ENCODE measurements around the gene ARID4B.
A peak's percentile ranks its signal among the peaks of the same experiment; 100 is the strongest.
"Not testable (repeated sequence)": the region's sequence is repeated elsewhere in the genome, so short reads cannot be mapped to it uniquely, and the experiment has no call there.

The ARID4B gene

DNA sequence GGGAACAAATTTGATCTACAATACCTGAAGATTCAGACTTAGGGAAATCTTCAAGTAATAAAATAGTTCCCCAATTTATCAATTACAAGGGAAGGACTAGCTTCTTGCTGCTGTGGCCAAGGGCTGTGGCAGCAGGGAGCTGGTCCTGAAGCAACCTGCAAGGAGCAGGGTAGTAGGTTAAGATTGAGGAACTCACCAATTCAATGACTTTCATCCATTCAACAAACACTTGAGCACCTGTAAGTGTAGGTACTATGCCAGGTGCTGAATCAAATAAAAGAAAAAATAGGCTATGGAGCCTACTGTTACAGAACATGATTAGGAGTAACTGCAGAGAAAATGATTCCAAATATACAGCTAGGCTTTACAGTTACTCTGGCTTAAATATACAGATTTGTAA is 102.7 kb downstream of the ARID4B start:
- no peak for DNase-seq (ENCODE audit: low read depth, low spot score)

- no peak for DNase-seq (ENCODE audit: low read depth, low spot score)
Measured at GRCh38 chr1:235221653-235222375, 106.2 kb downstream of the ARID4B start.

DNA sequence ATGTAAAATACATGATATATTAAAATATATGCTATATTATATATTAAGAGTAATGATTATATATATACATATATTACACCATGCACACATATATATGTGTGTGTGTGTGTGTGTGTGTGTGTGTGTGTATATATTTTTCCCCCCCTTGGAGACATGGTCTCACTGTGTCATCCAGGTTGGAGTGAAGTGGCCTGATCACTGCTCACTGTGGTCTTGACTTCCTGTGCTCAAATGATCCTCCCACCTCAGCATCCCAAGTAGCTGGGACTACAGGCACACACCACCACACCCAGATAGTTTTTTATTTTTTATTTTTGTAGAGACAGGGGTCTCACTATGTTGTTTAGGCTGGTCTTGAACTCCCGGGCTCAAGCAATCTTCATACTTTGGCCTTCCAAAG is 112.5 kb downstream of the ARID4B start:
- no peak for DNase-seq (ENCODE audit: low read depth, low spot score)

GRCh38 chr1:235214962-235215361 is 113.0 kb downstream of the ARID4B start:
- DNase-seq (ENCODE audit: low read depth, low spot score), result not testable (repeated sequence)

DNA sequence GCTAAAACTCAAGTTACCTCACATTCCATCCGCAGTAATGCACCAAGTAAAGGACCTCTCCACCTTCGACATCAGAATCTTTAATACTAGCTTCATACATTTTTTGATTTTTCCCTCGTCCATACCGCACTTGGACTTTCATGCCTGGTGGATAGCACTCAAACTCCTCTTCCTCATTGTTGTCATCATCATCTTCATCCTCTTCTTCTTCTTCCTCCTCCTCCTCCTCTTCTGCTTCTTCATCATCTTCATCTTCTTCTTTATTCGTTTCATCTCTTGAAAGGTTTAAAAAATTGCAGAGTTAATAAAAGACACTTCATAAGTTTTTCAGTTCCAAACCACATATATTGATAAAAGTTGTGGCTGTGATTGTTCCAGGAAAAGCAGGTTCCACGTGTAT is 114.2 kb downstream of the ARID4B start:
- no peak for DNase-seq (ENCODE audit: low read depth, low spot score)

- DNase-seq (ENCODE audit: low read depth, low spot score), result no peak
Measured at GRCh38 chr1:235211517-235211916, 116.5 kb downstream of the ARID4B start.

DNA sequence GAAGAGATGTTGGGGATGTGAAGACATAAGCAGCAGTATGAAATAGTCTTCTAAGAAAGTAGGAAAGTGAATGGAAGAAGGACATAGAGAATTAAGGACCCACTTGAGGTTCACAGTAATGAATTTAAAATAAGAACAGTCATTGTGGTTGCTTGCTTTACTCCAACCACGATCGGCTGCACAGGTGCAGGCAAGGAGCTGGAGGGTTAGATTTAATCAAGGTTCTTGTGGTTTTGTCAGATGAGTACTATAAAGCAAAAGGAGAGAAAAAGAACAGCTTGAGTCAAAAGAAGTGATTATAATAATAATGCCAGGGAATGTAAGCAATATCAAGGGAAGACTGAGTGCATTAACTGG is 120.8 kb downstream of the ARID4B start:
- no peak for DNase-seq (ENCODE audit: low read depth, low spot score)

- no peak for DNase-seq (ENCODE audit: low read depth, low spot score)
Measured at GRCh38 chr1:235206533-235207208, 121.3 kb downstream of the ARID4B start.

DNA sequence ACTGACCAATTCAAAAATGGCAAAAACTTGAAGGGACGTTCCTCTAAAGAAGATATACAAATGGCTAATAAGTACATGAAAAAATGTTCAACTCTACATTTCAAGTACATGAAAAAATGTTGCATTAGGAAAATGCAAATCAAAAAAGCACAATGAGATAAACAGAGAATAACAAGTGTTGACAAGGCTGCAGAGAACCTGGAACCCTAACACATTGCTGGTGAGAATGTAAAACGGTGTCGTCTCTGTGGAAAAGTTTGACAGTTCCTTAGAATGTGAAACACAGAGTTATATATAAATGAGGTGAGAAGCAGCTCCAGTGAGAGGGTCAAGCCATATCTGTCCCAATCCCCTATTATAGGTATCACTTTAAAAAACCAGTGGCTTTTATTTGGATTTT is 122.3 kb downstream of the ARID4B start:
- no peak for DNase-seq (ENCODE audit: low read depth, low spot score)

- DNase-seq (ENCODE audit: low read depth, low spot score), result no peak
Measured at GRCh38 chr1:235203428-235203827, 124.6 kb downstream of the ARID4B start.

DNA sequence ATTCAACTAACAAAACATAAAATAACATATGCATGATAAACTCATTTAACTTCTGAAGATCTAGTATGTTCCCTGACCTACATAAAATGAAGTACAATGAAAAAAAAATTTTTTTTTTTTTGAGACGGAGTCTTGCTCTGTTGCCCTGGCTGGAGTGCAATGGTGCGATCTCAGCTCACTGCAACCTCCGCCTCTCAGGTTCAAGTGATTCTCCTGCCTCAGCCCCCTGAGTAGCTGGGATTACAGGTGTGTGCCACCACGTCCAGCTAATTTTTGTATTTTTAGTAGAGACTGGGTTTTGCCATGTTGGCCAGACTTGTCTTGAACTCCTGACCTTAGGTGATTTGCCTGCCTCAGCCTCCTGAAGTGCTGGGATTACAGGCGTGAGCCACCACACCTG is 125.5 kb downstream of the ARID4B start:
- not testable (repeated sequence) for DNase-seq (ENCODE audit: low read depth, low spot score)

DNA sequence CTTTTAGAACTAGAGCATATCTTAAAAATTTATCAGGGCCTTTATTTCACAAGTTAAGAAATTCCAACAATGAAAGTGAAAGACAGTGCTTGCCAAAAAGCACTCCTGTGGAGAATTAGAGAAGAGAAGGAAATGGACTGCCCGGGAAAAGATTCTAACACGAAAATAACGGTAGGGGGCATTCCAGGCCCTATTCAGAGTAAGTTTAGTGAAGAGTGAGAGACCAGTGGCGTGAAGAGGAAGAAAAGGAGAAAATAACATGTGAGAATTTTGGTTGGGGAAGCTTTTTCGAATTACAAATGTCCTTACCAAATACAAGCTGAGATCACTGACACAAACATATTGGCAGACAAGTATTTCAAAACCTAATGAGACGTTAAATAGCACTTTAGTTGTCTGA is 128.5 kb downstream of the ARID4B start:
- peak; percentile 58 for DNase-seq (ENCODE audit: low read depth, low spot score)

DNA sequence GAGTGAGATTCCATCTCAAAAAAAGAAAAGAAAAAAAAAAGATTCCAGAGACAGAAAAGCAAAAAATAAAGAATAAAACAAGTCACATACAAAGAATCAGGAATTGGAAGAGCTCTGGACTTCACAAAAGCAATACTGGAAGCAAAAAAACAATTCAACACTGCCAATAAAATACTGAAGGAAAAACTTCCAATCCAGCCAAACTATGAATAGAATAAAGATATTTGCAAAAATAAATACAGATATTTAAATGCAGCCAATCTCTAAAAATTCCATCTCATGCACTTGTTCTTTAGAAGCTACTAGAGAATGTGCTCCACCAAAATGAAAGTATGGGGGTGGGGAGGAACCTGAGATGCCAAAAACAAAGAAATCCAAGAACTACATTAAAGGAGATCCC is 137.5 kb downstream of the ARID4B start:
- DNase-seq (ENCODE audit: low read depth, low spot score), result no peak

- no peak for DNase-seq (ENCODE audit: low read depth, low spot score)
Measured at GRCh38 chr1:235187316-235187715, 140.7 kb downstream of the ARID4B start.

DNA sequence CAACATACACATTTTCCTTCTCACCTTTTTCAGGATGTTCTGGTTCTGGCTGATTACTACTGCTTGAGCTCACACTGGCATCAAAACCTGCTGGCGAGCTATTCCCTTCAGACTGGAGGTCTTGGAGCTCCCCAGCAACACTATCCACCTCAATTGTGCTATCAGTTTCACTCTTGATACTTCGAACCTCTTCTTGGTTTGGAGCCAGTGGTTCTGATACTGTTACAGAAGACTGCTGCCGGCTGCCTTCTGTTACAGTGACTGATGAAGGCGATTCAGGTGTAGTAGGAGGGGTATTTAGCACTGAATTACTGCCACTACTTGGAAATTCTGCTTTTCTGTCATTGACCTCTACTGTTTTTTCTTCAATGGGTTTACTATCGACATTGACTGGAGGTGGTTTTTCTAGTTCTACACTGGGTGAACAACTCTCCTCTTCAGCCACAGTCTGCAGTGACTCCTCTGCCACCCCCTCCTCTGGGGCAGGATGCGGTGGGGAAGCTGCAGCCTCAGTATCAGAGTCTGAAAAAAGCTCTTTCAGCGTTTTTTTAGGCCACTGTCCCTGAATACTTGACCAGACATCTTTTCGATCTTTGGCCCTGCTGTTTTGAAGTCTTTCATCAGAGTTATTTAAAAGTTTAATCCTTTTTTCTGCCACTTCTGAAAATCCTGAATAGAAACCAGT is 146.3 kb downstream of the ARID4B start:
- DNase-seq (ENCODE audit: low read depth, low spot score), result no peak

- DNase-seq (ENCODE audit: low read depth, low spot score), result no peak
Measured at GRCh38 chr1:235180916-235181460, 147.0 kb downstream of the ARID4B start.

GRCh38 chr1:235176486-235176885 is 151.5 kb downstream of the ARID4B start:
- no peak for DNase-seq (ENCODE audit: low read depth, low spot score)

DNA sequence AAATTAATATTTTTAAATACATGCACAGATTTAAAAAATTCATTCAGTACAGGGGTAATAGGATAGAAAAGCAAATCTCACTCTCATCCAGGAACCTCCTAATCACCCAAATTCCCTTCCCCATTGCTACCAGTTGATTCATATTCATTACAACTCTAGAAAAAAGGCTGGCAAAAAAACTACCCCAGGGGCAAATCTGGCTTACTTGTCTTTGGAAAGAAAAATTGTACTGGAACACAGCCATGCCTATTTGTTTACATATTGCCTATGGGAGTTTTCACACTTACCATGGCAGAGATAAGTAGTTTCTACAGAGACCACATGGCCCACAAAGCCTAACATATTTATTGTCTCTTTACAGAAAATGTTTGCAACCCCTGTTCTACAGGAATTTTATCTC is 158.0 kb downstream of the ARID4B start:
- no peak for DNase-seq (ENCODE audit: low read depth, low spot score)

- no peak for DNase-seq (ENCODE audit: low read depth, low spot score)
Measured at GRCh38 chr1:235168375-235168774, 159.6 kb downstream of the ARID4B start.

DNA sequence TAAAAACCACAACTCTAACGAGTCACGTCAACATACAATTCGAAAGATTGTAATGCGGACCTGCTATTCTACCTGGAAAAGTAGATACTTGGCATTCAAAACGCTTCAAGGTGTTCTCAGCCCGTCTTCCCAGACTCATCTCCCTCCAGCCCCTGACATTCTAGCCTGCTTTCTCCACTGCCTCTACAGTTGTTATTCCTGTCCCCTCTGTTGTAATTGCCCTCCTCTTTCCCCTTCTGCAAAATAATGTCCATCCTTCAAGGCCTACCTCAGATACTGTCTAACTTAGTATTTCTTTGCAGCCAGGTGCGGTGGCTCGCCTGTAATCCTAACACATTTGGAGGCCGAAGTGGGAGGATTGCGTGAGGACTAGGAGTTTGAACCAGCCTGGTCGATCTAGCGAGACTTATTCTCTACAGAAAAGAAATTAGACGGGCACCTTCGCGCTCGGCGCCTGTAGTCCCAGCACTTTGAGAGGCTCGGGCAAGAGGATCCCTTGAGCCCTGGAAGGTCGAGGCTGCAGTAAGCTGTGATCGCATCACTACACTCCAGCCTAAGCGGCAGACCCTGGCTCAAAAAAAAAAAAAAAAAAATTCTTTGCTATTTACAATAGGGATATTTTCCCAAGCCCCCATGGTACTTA is 166.2 kb downstream of the ARID4B start:
- DNase-seq (ENCODE audit: low read depth, low spot score), result no peak

DNA sequence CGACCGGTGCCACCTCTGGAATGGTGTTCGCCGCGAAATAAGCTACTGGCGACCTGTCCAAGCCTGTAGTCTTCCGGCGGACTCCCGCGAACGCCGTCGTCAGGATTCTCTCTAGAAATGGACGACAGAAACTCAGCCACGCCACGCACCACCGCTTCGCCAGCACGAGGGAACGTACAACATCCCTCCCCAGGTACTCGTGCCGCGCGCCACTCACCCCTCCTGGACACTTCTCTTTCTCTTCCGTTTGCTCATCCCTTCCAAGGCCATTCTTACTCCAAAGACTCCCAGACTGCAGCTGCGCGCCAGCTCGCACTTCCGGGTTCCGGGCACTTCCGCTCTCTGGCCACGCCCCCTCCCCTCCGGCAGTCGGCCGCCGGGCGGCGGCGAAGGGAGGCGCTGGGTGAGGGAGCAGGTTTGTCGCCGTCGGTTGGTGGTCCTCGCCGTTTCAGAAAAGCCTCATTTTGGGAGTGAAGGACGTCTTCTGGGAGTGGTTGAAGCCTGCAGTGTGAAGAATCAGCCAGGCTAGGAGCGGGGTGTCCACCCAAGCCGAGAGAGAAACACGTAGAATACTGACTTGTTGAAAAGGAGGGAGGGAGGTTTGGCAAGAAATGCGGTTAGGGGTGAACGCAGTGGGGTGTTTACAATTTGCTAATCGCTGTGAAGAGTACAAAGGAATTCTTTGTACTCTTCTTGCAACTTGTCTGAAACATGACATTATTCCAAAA is 166.9 kb downstream of the ARID4B start, which contains the start of gene RBM34:
Gene RBM34, minus strand, starts transcription at position 294 of the 728 bp plus-strand sequence. Its CDS starts 24 bp downstream, at position 270.
- peak; percentile 67 for DNase-seq (ENCODE audit: low read depth, low spot score)

All from smooth muscle cell of the brain vasculature (primary cell).